Measurements from ENCODE around the gene ROR2. TPM values are rescaled to one million over a fixed set of nuclear protein-coding genes. Genes with fewer than 3 reads are reported as not detected.

ROR2 gene
- total and polyA plus RNA-seq, 2 donors (not counting 3 experiments of a cell fraction or from before 2014, with no cell fraction given): not detected

- no peaks in the 10 kb centered on the region for H3K79me2 ChIP-seq (ENCODE audit: control insufficient read depth, insufficient read depth, low read length)
- no peaks in the 10 kb centered on the region for H3K27me3 ChIP-seq (ENCODE audit: control insufficient read depth in 2 of 2, insufficient read depth in 2 of 2, low read length in 2 of 2)
- intact Hi-C loops (cut with micrococcal nuclease) (no loop called here), dilution Hi-C loops (cut with MboI; ENCODE audit: extremely low pct_ligation_motif_present, low sequenced_read_pairs) (no loop called here)
- H3K4me1 ChIP-seq (ENCODE audit: control insufficient read depth, extremely low read depth, insufficient read depth, low read length): no peaks in the 10 kb centered on the region
- no peaks in the 10 kb centered on the region for H3K36me3 ChIP-seq (ENCODE audit: control insufficient read depth in 2 of 2, extremely low read depth in 1 of 2, insufficient read depth in 2 of 2, low read length in 2 of 2)
- no peak overlapping the region for H3K4me2 ChIP-seq (ENCODE audit: insufficient read depth, low read length)
- POLR2A ChIA-PET: no interaction called here
- no peaks in the 10 kb centered on the region for H3K9me3 ChIP-seq (replicated peaks; ENCODE audit: control insufficient read depth, insufficient read depth, low read length)
- BruUV-seq (replicated peaks): no TSS peak
- no peak overlapping the region for H3K9ac ChIP-seq (replicated peaks; ENCODE audit: extremely low read depth, insufficient read depth, low read length)
- H3K27ac ChIP-seq (ENCODE audit: insufficient read depth, low read depth, low read length): no peak overlapping the region
- H3K4me3 ChIP-seq (replicated peaks in 1 of 3; ENCODE audit: insufficient read depth in 1 of 3, low read depth in 1 of 3, low read length in 3 of 3): no peak overlapping the region
- CTCF ChIA-PET: no interaction called here
- no peaks in the 10 kb centered on the region for H3K9me1 ChIP-seq (replicated peaks; ENCODE audit: control insufficient read depth, extremely low read depth, insufficient read depth, low read length)
- DNase-seq (ENCODE audit: low read depth, low spot score) (no peak), FAIRE-seq (no peak)
- no peak for TF ChIP-seq JUN (IDR thresholded peaks at IDR 0.05; ENCODE audit: borderline replicate concordance, insufficient read depth, insufficient read length, low read depth)
- no peak for TF ChIP-seq GATA2 (IDR thresholded peaks at IDR 0.05; ENCODE audit: insufficient read depth, insufficient read length, low read depth, low read length)
- no peak for TF ChIP-seq POLR2AphosphoS5 (IDR thresholded peaks at IDR 0.05; ENCODE audit: insufficient read depth, low read depth, low read length)
- no peak for TF ChIP-seq EZH2 (IDR thresholded peaks at IDR 0.05; ENCODE audit: borderline replicate concordance, low read depth, low read length, severe bottlenecking)
- TF ChIP-seq FOS (IDR thresholded peaks at IDR 0.05; ENCODE audit: borderline replicate concordance, insufficient read depth, low read length): no peak
- no peak for TF ChIP-seq MAX (IDR thresholded peaks at IDR 0.05; ENCODE audit: insufficient read depth, insufficient read length)
- TF ChIP-seq POLR2A (IDR thresholded peaks at IDR 0.05; ENCODE audit: low read depth, low read length): no peak
- TF ChIP-seq MYC (IDR thresholded peaks at IDR 0.05; ENCODE audit: low read depth, low read length): no peak
- no peak for TF ChIP-seq CTCF (IDR thresholded peaks at IDR 0.05; ENCODE audit: extremely low read depth in 1 of 2, insufficient read depth in 1 of 2, low read depth in 1 of 2, low read length in 2 of 2)
- no peak overlapping the region for H2AFZ ChIP-seq (ENCODE audit: low read depth, low read length)
- H4K20me1 ChIP-seq (replicated peaks; ENCODE audit: control insufficient read depth, extremely low read depth, insufficient read depth, low read length): no peaks in the 10 kb centered on the region
Measured at GRCh38 chr9:91836515-91836914, 113.5 kb downstream of the ROR2 start.

All from endothelial cell of umbilical vein (primary cell).